ENCODE results near the gene WFDC5. TPM values are rescaled to one million over a fixed set of nuclear protein-coding genes. Genes with fewer than 3 reads are reported as not detected.

Gene WFDC5
- total and polyA plus RNA-seq, 4 donors: not detected

DNA sequence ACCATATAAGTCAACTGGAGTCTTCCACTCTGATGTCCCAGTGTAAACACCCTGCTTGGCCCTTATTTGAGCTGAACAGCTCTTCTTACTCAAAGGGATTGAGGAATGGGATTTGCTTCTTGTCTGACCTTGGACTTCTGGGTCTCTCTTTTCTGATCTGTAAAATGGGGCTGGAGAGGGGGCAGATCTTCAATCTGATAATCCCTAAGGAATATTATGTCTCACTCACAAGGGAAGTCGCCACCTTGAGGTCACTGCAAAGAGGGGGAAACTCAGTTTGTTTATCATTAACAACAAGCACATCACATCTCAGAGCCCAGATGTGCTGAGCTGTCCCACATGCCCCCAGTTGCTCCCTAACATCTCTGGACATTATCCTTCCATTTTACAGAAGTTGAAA is 29.1 kb downstream of the WFDC5 start (continued):
- TF ChIP-seq, protein P1, sequence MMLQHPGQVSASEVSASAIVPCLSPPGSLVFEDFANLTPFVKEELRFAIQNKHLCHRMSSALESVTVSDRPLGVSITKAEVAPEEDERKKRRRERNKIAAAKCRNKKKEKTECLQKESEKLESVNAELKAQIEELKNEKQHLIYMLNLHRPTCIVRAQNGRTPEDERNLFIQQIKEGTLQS (IDR thresholded peaks at IDR 0.05): no peak
- TF ChIP-seq, protein P2, sequence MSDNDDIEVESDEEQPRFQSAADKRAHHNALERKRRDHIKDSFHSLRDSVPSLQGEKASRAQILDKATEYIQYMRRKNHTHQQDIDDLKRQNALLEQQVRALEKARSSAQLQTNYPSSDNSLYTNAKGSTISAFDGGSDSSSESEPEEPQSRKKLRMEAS (IDR thresholded peaks at IDR 0.05): no peak
- TF ChIP-seq NR2F2 (IDR thresholded peaks at IDR 0.05): no peak
- no peak for TF ChIP-seq HNF4A (conservative IDR thresholded peaks at IDR 0.05)
- TF ChIP-seq RXRA (IDR thresholded peaks at IDR 0.05): no peak
- no peak for TF ChIP-seq SP1 (IDR thresholded peaks at IDR 0.05)
- no peak for TF ChIP-seq FOXA1 (IDR thresholded peaks at IDR 0.05)

DNA sequence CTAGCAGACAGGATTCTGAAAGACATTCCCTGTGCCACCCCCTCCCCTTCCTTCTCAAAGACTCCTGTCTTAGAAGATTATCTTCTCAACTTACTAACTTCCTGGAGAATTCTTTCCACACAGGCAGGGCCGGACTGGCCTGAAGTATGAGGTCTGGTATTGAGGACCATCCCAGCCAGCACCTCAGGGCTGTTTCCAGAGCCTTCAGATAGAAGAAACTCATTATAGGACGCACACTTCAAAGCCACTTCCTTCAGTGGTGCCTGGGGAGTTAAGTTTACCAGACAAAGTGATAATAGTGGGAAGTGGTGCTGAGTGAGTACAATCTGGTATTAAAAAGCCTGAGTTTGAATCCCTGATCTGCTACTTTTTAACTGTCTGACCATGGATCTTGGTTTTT is 29.7 kb downstream of the WFDC5 start:
- no peak overlapping the region for H3K9ac ChIP-seq (ENCODE audit: low read depth in 1 of 2, low read length in 2 of 2)
- WGBS: 81% methylated on average over 2 of the region's 2 CpGs
- no peaks in the 10 kb centered on the region for H3K27me3 ChIP-seq (ENCODE audit: control insufficient read depth in 4 of 4, insufficient read depth in 4 of 4, low read length in 3 of 4)
- TF ChIP-seq TAF1 (conservative IDR thresholded peaks at IDR 0.05) (no peak), FOXA2 (IDR thresholded peaks at IDR 0.05) (no peak), FOXA1 (IDR thresholded peaks at IDR 0.05) (no peak), JUND (IDR thresholded peaks at IDR 0.05) (no peak), HNF4A (conservative IDR thresholded peaks at IDR 0.05) (no peak), GABPA (IDR thresholded peaks at IDR 0.05 in 1 of 2, conservative IDR thresholded peaks at IDR 0.05 in 1 of 2) (no peak), RXRA (IDR thresholded peaks at IDR 0.05) (no peak), NR2F2 (IDR thresholded peaks at IDR 0.05) (no peak), YY1 (IDR thresholded peaks at IDR 0.05) (no peak)
- TF ChIP-seq, protein P3, sequence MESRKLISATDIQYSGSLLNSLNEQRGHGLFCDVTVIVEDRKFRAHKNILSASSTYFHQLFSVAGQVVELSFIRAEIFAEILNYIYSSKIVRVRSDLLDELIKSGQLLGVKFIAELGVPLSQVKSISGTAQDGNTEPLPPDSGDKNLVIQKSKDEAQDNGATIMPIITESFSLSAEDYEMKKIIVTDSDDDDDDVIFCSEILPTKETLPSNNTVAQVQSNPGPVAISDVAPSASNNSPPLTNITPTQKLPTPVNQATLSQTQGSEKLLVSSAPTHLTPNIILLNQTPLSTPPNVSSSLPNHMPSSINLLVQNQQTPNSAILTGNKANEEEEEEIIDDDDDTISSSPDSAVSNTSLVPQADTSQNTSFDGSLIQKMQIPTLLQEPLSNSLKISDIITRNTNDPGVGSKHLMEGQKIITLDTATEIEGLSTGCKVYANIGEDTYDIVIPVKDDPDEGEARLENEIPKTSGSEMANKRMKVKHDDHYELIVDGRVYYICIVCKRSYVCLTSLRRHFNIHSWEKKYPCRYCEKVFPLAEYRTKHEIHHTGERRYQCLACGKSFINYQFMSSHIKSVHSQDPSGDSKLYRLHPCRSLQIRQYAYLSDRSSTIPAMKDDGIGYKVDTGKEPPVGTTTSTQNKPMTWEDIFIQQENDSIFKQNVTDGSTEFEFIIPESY (IDR thresholded peaks at IDR 0.05): no peak
- TF ChIP-seq, protein P2 (IDR thresholded peaks at IDR 0.05): no peak
- no peaks in the 10 kb centered on the region for H3K9me3 ChIP-seq (ENCODE audit: control insufficient read depth in 4 of 4, low read length in 3 of 4)
- H3K36me3 ChIP-seq (ENCODE audit: control insufficient read depth in 4 of 4, insufficient read depth in 3 of 4, low read depth in 1 of 4, low read length in 3 of 4): peaks cover 0 to 8% (median 2%) of the 10 kb centered on the region in 4 donors
- H3K27ac ChIP-seq (ENCODE audit: low read depth in 1 of 2, low read length in 2 of 2): no peak overlapping the region
- H3K4me1 ChIP-seq (ENCODE audit: control insufficient read depth in 4 of 4, insufficient read depth in 4 of 4, low read length in 3 of 4): no peaks in the 10 kb centered on the region
- DNase-seq (ENCODE audit: low spot score): no peak
- H3K4me3 ChIP-seq (ENCODE audit: low read depth in 1 of 3, low read length in 3 of 3): no peak overlapping the region

DNA sequence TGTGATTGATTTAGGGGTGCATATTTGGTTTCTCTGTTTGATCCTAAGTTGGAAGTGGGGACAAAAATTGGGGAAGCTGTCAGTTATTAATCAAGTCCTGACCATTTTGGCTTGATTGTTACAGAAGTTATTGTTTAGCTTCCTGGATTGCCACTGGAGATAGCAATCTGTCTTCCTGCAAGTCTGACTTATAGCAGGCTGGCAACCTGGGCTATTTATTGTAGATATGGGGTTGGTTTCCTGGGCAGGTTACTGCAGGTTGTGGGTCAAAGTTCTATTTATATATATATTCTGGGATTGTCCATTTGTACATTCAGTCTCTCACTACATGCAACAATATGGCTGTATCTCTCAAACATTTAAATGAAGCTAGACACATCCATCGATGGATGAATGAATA is 31.8 kb downstream of the WFDC5 start:
- TF ChIP-seq RAD21 (IDR thresholded peaks at IDR 0.05) (no peak), SP1 (IDR thresholded peaks at IDR 0.05) (no peak), FOXA1 (IDR thresholded peaks at IDR 0.05) (no peak), RXRA (IDR thresholded peaks at IDR 0.05) (no peak), HNF4A (conservative IDR thresholded peaks at IDR 0.05) (no peak), HNF4G (IDR thresholded peaks at IDR 0.05) (no peak), FOXA2 (IDR thresholded peaks at IDR 0.05) (no peak), GABPA (IDR thresholded peaks at IDR 0.05 in 1 of 2, conservative IDR thresholded peaks at IDR 0.05 in 1 of 2) (no peak)
- TF ChIP-seq, protein P3 (IDR thresholded peaks at IDR 0.05): no peak
- 94% methylated on average over 1 of the region's 1 CpG for WGBS
- H3K36me3 ChIP-seq (ENCODE audit: control insufficient read depth in 4 of 4, insufficient read depth in 3 of 4, low read depth in 1 of 4, low read length in 3 of 4): peaks cover 0 to 8% (median 3%) of the 10 kb centered on the region in 4 donors

More for the DNA sequence above, 31.8 kb downstream of the WFDC5 start:
- DNase-seq (ENCODE audit: low spot score): no peak
- Histone ChIP-seq H3K27ac (ENCODE audit: low read depth in 1 of 2, low read length in 2 of 2) (no peak overlapping the region), H3K4me3 (ENCODE audit: low read depth in 1 of 3, low read length in 3 of 3) (no peak overlapping the region), H3K9ac (ENCODE audit: low read depth in 1 of 2, low read length in 2 of 2) (no peak overlapping the region), H3K9me3 (ENCODE audit: control insufficient read depth in 4 of 4, low read length in 3 of 4) (no peaks in the 10 kb centered on the region), H3K27me3 (ENCODE audit: control insufficient read depth in 4 of 4, insufficient read depth in 4 of 4, low read length in 3 of 4) (no peaks in the 10 kb centered on the region), H3K4me1 (ENCODE audit: control insufficient read depth in 4 of 4, insufficient read depth in 4 of 4, low read length in 3 of 4) (no peaks in the 10 kb centered on the region)
